Loucy (cell line): Measurements from ENCODE around the gene TIA1.

Experiments used
- CTCF ChIP-seq: fragments of 200-600 bp; sonication (generic); conservative IDR thresholded peaks from 2 replicates; pipeline ENCODE4 v1.5.1; 2014; ENCODE audit warnings: mild to moderate bottlenecking, antibody characterized with exemption, low read length
- EZH2phosphoT487 ChIP-seq: fragments of 200-600 bp; IDR thresholded peaks from 2 replicates; pipeline ENCODE4 v1.6.1; 2018; ENCODE audit warnings: antibody characterized with exemption, mild to moderate bottlenecking, moderate library complexity, borderline replicate concordance

GRCh38 chr2:70280242-70280798, 31.9 kb upstream of the TIA1 start:
- TF ChIP-seq CTCF (no peak), EZH2phosphoT487 (no peak)
